ENCODE data around the gene PHEX.

- TF ChIP-seq CTCF (IDR thresholded peaks at IDR 0.05): no peak
- no peak for TF ChIP-seq POLR2A (IDR thresholded peaks at IDR 0.05)
These were observed 152.0 kb downstream of the PHEX start for GRCh38 chrX:22184096-22184495.

Measured in body of pancreas (tissue), 4 donors.